ENCODE results near the gene ATAD3B.

Gene ATAD3B

GRCh38 chr1:1536938-1537546 is 65.5 kb downstream of the ATAD3B start:
- DNase-seq = no peak

GRCh38 chr1:1537626-1538250 is 66.2 kb downstream of the ATAD3B start:
- no peak for DNase-seq

GRCh38 chr1:1538334-1538733 is 66.8 kb downstream of the ATAD3B start:
- DNase-seq = no peak

- DNase-seq = no peak
Measured at GRCh38 chr1:1538989-1539309, 67.4 kb downstream of the ATAD3B start.

- DNase-seq = no peak
Measured at GRCh38 chr1:1539310-1540089, 67.9 kb downstream of the ATAD3B start.

- DNase-seq = peak; percentile 55
Measured at GRCh38 chr1:1540090-1540817, 68.7 kb downstream of the ATAD3B start, which contains the start of gene TMEM240. Gene TMEM240, minus strand, starts transcription at chr1:1540624. Its CDS starts 278 bp downstream, at chr1:1540346.

GRCh38 chr1:1540818-1541628 is 69.5 kb downstream of the ATAD3B start:
- no peak for DNase-seq

- DNase-seq = no peak
Measured at GRCh38 chr1:1541956-1542765, 70.6 kb downstream of the ATAD3B start.

GRCh38 chr1:1542766-1543705 is 71.5 kb downstream of the ATAD3B start:
- no peak for DNase-seq

- no peak for DNase-seq
Measured at GRCh38 chr1:1543706-1544099, 72.1 kb downstream of the ATAD3B start.

- no peak for DNase-seq
Measured at GRCh38 chr1:1544544-1544943, 73.0 kb downstream of the ATAD3B start.
